Panc1 (cell line): ENCODE results near the gene NKX2-2. TPM values are rescaled to one million over a fixed set of nuclear protein-coding genes. Genes with fewer than 3 reads are reported as not detected.

ENCODE experiments used
- ATAC-seq: fragments of 200-7000 bp; cut with Tn5 transposase; 2 replicates; pipeline ENCODE4 v1.9.1; 2020; ENCODE audit warnings: mild to moderate bottlenecking, moderate library complexity
- BruUV-seq: library from RNA; stranded (reverse); fragments of 400-500 nt; replicated peaks from 2 replicates; lab custom pipeline; 2021; lab: Mats Ljungman, UMichigan
- CTCF ChIA-PET: fragments of 300-600 bp; sonication (Branson Sonifier 250); formaldehyde crosslinking; loops from one replicate; lab custom pipeline; 2022; ENCODE audit warnings: antibody characterized with exemption; lab: Charles Lee
- POLR2A ChIA-PET: fragments of 300-600 bp; sonication (Branson Sonifier 250); formaldehyde crosslinking; loops from one replicate; lab custom pipeline; 2022; ENCODE audit warnings: antibody characterized with exemption; lab: Charles Lee
- DNase-seq: peaks from one replicate; pipeline ENCODE4 v3.0.0-alpha.2; 2010; ENCODE audit warnings: low read depth, low spot score
- H3K27ac ChIP-seq: 2 replicates; pipeline ENCODE4 v1.5.1; 2011; ENCODE audit warnings: mild to moderate bottlenecking, low read length, inconsistent platforms
- H3K27me3 ChIP-seq: fragments of 200-500 bp; sonication (Bioruptor generic); 2 replicates; pipeline ENCODE4 v1.6.0; 2014; ENCODE audit warnings: low read length, inconsistent platforms; ENCODE audit not compliant: control insufficient read depth, insufficient read depth
- H3K36me3 ChIP-seq: fragments of 200-500 bp; sonication (Bioruptor generic); 2 replicates; pipeline ENCODE4 v1.5.1; 2014; ENCODE audit warnings: inconsistent platforms, mild to moderate bottlenecking, low read length, moderate library complexity; ENCODE audit not compliant: control insufficient read depth, insufficient read depth
- H3K4me1 ChIP-seq: 2 replicates; pipeline ENCODE4 v1.5.1; 2011; ENCODE audit warnings: inconsistent platforms, mild to moderate bottlenecking, low read length, moderate library complexity; ENCODE audit not compliant: control insufficient read depth, insufficient read depth
- H3K4me3 ChIP-seq, 2 experiments: 2 replicates each; pipeline ENCODE4 v1.5.1; 2011 to 2012; ENCODE audit warnings: low read depth in 2 of 2, low read length in 2 of 2, mild to moderate bottlenecking in 2 of 2, inconsistent platforms in 1 of 2, moderate library complexity in 1 of 2
- H3K9me3 ChIP-seq: fragments of 200-500 bp; sonication (Bioruptor generic); 2 replicates; pipeline ENCODE4 v1.5.1; 2014; ENCODE audit warnings: low read depth, mild to moderate bottlenecking, inconsistent platforms, low read length, moderate library complexity; ENCODE audit not compliant: control insufficient read depth, insufficient read depth
- POLR2AphosphoS5 ChIP-seq: IDR thresholded peaks from 2 replicates; pipeline ENCODE4 v1.6.1; 2012; ENCODE audit warnings: mild to moderate bottlenecking, low read depth, low read length, moderate library complexity
- SIN3A ChIP-seq: IDR thresholded peaks from 2 replicates; pipeline ENCODE4 v1.6.1; 2012; ENCODE audit warnings: low read depth, mild to moderate bottlenecking, low read length, moderate library complexity, borderline replicate concordance; ENCODE audit not compliant: insufficient read depth
- in situ Hi-C: cut with HindIII; loops from 2 replicates; pipeline ENCODE4 v1.10.0; 2016; ENCODE audit warnings: low sequenced_read_pairs, low pct_unique_long_range_greater_than_20kb
- intact Hi-C: fragments of 100-400 bp; cut with micrococcal nuclease; formaldehyde crosslinking; loops from one replicate; pipeline ENCODE4 v1.10.0; 2022; ENCODE audit not compliant: unreplicated experiment
- total RNA-seq: library from RNA; stranded (reverse); gene quantifications from one replicate; pipeline ENCODE4 v1.2.1, GENCODE V29; 2021; ENCODE audit not compliant: unreplicated experiment
- TF ChIP-seq, protein P1 (sequence below), 2 experiments: IDR thresholded peaks; 2 replicates each; pipeline ENCODE4 v1.6.1; 2011 to 2012; ENCODE audit warnings: low read depth in 2 of 2, control low read depth in 1 of 2, low read length in 1 of 2, mild to moderate bottlenecking in 1 of 2, moderate library complexity in 1 of 2; ENCODE audit not compliant: insufficient read depth in 1 of 2
- TF ChIP-seq, protein P2 (sequence below): fragments of 450-650 bp; IDR thresholded peaks from 2 replicates; pipeline ENCODE4 v1.5.1; 2017; ENCODE audit warnings: mild to moderate bottlenecking

Gene NKX2-2
- total RNA-seq, 1 experiment from 2014 or later = not detected

DNA sequence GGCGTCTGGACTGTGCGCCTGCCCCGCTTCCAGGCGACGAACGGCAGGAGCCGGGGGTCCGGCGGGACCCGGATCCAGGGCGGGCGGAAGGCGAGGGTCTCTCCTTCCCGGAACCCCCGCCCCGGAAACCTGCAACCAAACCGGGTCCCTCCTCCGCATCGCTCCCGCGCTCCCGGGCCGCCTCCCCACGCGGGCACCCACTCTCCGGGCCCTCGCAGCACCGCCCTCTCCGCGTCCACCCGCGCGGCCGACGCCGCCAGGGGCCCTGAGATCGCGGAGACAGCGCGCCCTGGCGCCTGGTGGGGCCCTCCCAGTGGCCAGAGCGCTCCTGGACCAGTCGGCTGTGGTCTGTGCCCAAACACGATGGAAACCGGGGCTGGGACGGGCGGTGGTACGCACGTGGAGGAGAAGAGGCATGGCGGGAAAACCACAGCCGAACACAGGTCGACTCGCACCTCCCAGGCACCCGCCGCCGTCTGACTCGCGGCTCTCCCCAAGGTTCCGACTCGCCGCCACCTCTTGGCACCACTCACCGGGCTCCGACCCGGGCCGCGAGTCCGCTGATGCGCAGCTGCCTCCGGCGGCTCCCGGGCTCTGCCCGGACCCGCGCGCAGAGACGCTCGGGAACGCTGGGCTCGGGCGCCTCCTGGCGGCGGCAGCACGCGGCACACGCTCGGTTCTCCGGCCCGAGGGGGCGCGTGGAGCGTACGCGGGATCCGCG, 7.9 kb downstream of the NKX2-2 start:
- H3K36me3 ChIP-seq = no peaks in the 10 kb centered on the region
- in situ Hi-C loops (no loop called here), intact Hi-C loops (loop anchor here (10.0 kb wide), 2 partner anchors 641 to 671 kb away; no protein-coding TSS in a partner anchor)
- TF ChIP-seq POLR2AphosphoS5 = no peak
- TF ChIP-seq, protein P1, sequence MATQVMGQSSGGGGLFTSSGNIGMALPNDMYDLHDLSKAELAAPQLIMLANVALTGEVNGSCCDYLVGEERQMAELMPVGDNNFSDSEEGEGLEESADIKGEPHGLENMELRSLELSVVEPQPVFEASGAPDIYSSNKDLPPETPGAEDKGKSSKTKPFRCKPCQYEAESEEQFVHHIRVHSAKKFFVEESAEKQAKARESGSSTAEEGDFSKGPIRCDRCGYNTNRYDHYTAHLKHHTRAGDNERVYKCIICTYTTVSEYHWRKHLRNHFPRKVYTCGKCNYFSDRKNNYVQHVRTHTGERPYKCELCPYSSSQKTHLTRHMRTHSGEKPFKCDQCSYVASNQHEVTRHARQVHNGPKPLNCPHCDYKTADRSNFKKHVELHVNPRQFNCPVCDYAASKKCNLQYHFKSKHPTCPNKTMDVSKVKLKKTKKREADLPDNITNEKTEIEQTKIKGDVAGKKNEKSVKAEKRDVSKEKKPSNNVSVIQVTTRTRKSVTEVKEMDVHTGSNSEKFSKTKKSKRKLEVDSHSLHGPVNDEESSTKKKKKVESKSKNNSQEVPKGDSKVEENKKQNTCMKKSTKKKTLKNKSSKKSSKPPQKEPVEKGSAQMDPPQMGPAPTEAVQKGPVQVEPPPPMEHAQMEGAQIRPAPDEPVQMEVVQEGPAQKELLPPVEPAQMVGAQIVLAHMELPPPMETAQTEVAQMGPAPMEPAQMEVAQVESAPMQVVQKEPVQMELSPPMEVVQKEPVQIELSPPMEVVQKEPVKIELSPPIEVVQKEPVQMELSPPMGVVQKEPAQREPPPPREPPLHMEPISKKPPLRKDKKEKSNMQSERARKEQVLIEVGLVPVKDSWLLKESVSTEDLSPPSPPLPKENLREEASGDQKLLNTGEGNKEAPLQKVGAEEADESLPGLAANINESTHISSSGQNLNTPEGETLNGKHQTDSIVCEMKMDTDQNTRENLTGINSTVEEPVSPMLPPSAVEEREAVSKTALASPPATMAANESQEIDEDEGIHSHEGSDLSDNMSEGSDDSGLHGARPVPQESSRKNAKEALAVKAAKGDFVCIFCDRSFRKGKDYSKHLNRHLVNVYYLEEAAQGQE (IDR thresholded peaks at IDR 0.05; ENCODE audit: insufficient read depth in 1 of 2, low read depth in 2 of 2, low read length in 1 of 2) = no peak
- no peak for TF ChIP-seq SIN3A
- TF ChIP-seq, protein P2, sequence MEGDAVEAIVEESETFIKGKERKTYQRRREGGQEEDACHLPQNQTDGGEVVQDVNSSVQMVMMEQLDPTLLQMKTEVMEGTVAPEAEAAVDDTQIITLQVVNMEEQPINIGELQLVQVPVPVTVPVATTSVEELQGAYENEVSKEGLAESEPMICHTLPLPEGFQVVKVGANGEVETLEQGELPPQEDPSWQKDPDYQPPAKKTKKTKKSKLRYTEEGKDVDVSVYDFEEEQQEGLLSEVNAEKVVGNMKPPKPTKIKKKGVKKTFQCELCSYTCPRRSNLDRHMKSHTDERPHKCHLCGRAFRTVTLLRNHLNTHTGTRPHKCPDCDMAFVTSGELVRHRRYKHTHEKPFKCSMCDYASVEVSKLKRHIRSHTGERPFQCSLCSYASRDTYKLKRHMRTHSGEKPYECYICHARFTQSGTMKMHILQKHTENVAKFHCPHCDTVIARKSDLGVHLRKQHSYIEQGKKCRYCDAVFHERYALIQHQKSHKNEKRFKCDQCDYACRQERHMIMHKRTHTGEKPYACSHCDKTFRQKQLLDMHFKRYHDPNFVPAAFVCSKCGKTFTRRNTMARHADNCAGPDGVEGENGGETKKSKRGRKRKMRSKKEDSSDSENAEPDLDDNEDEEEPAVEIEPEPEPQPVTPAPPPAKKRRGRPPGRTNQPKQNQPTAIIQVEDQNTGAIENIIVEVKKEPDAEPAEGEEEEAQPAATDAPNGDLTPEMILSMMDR = no peak
- H3K27ac ChIP-seq = no peak overlapping the region
- POLR2A ChIA-PET = no interaction called here
- no peak overlapping the region for H3K4me3 ChIP-seq
- ATAC-seq (no peak), DNase-seq (no peak)
- H3K27me3 ChIP-seq = no peaks in the 10 kb centered on the region
- H3K4me1 ChIP-seq = no peaks in the 10 kb centered on the region
- CTCF ChIA-PET = interaction anchor here (1.4 kb wide), 1 partner anchor 271 kb away, joined by 4 read pairs; no protein-coding TSS in a partner anchor
- no TSS peak for BruUV-seq
- H3K9me3 ChIP-seq = no peaks in the 10 kb centered on the region

DNA sequence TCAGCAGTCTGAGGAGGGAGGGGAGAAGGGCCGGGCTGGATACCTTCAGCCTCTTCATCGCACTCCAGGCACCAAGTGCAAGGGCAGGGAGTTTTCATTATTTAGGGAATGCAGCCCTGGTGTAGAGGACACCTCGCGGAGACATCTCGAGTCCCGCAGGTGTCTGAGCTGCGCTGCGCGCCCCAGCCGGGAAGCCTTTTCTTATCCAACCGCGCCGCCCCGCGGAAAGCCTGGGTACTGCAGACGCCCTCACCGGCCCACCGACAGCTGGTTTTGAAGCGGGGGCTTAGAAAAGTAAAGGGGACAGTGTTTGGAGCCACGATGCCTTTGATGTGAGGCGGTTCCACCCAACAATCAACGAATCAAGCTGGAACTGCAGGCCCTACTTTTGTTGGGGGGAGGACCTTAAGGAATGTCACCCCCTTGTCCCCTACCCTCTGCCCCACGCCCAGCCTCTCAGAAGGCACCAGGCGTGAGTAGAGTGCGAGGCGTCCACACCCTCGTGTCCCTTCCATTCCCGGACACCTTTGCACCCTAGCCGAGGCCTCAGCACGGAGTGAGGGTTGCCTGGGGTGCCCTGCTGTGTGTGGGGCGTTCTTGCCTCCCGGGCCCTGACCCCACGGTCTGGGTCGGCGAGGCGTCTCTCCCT, 8.6 kb downstream of the NKX2-2 start:
- CTCF ChIA-PET = interaction anchor here (0.9 to 1.4 kb wide), 2 partner anchors 267 to 270 kb away, joined by 3 to 4 read pairs; no protein-coding TSS in a partner anchor
- POLR2A ChIA-PET = no interaction called here
- H3K9me3 ChIP-seq = no peaks in the 10 kb centered on the region
- no peak overlapping the region for H3K4me3 ChIP-seq
- ATAC-seq (peak; percentile 75), DNase-seq (peak; percentile 10)
- no peaks in the 10 kb centered on the region for H3K36me3 ChIP-seq
- in situ Hi-C loops (no loop called here), intact Hi-C loops (loop anchor here (10.0 kb wide), 2 partner anchors 640 to 670 kb away; no protein-coding TSS in a partner anchor)
- no peak overlapping the region for H3K27ac ChIP-seq
- no peak for TF ChIP-seq SIN3A
- TF ChIP-seq, protein P2 = peak; percentile 92
- TF ChIP-seq POLR2AphosphoS5 = no peak
- no peaks in the 10 kb centered on the region for H3K27me3 ChIP-seq
- BruUV-seq = no TSS peak
- no peaks in the 10 kb centered on the region for H3K4me1 ChIP-seq
